GM18526 (cell line): Measurements from ENCODE around the gene PPP1R8.

Experiments
- POLR2A ChIP-seq: IDR thresholded peaks from 3 replicates; pipeline ENCODE4 v1.6.1; 2011; ENCODE audit not compliant: insufficient read length; ENCODE audit errors: extremely low read depth

Gene PPP1R8

GRCh38 chr1:27864264-27864895, 33.8 kb downstream of the PPP1R8 start:
- TF ChIP-seq POLR2A, result no peak

- TF ChIP-seq POLR2A, result no peak
Observed at GRCh38 chr1:27865821-27866220, 35.2 kb downstream of the PPP1R8 start.

GRCh38 chr1:27868556-27868931, 38.0 kb downstream of the PPP1R8 start:
- no peak for TF ChIP-seq POLR2A

DNA sequence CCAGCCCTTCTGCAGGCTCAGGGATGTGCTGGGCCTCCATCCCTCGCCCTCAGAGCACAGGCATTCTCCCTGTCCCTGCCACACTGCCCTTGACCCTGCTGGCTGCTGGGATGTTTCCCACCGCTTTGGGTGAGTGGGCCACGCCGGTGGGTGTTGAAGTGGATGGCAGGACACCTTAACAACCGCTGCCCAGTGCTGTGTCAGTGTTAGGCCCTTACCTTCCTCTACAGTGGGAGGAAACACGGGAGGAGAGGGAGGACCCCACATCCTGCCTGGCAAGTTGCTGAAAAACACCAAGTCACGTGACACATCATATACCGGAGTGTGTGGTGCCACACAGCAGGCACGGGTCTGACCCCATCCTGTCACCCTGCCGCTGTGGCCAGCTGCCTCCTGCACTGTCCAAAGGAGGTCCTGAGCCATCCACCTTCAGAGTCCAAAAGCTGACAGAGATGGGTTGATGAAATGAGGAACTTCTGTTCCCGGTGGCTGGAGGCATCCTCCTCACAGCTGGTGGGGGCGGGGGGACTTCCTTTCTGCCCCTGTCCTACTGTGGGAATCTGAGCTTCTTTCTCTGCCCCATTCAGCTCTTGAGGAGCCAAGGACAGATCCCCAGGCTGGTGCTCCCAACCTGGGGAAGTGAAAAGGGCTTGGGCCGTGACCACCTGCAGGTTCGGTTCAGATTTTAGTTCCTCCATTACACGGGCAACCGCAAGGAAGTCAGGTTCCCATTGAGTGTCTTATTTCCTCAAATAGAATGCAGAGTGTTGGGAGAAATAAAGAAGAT, 38.5 kb downstream of the PPP1R8 start:
- TF ChIP-seq POLR2A, result peak; percentile 58

DNA sequence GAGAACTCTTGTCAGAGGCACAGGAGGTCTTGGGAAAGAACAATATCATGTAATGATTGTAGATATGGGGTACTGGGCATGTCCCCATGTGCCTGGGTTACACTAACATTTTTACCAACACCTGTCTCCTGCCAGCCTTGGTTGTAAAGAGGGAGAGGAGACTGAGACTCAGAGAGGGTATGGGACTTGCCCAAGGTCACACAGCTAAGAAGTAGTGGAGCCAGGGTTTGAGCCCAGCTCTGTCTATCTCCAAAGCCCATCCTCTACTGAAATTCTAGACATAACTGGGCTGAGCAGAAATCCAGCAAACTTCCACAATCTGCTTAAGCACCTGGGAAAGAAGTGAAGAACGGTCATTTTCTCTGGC, 39.1 kb downstream of the PPP1R8 start:
- TF ChIP-seq POLR2A, result no peak

DNA sequence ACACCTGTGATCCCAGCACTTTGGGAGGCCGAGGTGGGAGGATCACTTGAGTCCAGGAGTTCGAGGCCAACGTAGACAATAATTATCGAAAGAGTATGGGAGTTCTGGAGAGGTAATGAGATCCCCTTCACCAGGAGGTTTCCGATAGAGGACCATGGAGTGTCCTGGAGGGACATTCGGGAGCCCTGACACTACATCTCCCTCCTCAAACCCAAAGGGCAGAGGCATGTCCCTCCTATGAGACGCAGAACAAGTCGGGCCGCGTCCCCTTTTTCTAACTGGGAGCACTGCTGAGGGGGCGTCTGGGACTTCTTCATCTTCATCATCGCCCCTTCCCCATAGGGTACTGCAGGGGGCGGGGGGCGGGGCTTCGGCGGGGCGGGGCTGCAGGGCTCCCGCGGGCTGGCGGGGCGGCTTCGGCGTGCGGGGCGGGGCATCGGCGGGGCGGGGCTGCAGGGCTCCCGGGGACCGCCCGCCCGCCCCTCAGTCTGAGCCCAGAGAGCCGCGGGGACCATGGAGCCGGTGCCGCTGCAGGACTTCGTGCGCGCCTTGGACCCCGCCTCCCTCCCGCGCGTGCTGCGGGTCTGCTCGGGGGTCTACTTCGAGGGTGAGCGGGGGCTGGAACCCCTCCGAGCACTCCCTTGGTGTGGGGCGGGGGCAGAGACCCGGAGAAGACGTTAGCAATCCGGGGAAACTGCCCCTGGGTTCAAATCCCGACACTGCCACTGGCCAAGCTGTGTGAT, 41.6 kb downstream of the PPP1R8 start, which contains the start of gene THEMIS2:
Gene THEMIS2 (plus strand): TSS at position 486 of the 743 bp plus-strand sequence. CDS start 28 bp downstream, at position 514.
- TF ChIP-seq POLR2A, result peak; percentile 86

GRCh38 chr1:27872802-27873551, 42.4 kb downstream of the PPP1R8 start:
- TF ChIP-seq POLR2A, result no peak

GRCh38 chr1:27873671-27874384, 43.2 kb downstream of the PPP1R8 start:
- TF ChIP-seq POLR2A, result peak; percentile 18

DNA sequence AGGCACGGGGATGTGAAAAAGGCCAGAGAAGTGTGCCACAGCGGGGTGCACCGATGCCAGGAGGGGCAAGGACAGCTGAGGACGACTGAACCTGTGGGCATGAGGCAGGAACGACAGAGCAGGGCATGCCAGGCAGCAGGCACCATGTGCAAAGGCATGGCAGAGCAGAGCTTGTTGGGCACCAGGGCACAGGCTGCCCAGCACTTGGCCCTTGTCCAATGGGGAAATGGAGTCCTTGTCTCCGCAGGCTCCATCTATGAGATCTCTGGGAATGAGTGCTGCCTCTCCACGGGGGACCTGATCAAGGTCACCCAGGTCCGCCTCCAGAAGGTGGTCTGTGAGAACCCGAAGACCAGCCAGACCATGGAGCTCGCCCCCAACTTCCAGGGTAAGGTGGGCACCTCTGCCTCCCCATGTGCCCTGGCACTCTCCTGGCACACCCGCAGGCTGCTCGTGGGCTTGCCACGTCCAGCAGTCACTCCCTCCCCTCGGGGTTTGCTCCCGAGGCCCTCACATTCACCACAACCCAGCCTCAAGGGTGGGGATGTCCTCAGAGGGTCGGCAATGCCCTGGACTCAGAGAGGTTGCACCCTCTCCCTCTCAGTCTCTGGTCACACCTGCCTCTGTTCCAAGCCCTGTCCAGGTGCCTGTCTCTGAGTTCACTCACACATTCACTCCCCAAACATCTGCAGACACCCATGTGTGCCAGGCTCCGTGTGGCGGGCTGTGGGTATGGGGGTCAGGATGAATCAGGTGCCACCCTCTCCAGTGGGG, 45.9 kb downstream of the PPP1R8 start:
- no peak for TF ChIP-seq POLR2A

GRCh38 chr1:27877115-27877416, 46.5 kb downstream of the PPP1R8 start:
- no peak for TF ChIP-seq POLR2A

- TF ChIP-seq POLR2A, result no peak
Observed at GRCh38 chr1:27878039-27878438, 47.5 kb downstream of the PPP1R8 start.

GRCh38 chr1:27878787-27879335, 48.3 kb downstream of the PPP1R8 start:
- no peak for TF ChIP-seq POLR2A

- peak; percentile 27 for TF ChIP-seq POLR2A
Observed at GRCh38 chr1:27879374-27880082, 48.9 kb downstream of the PPP1R8 start.
